Kidney (tissue), 14 donors: ENCODE data around the gene MST1R. TPM values are rescaled to one million over a fixed set of nuclear protein-coding genes. Genes with fewer than 3 reads are reported as not detected.
"Not testable (repeated sequence)": the region's sequence is repeated elsewhere in the genome, so short reads cannot be mapped to it uniquely, and the experiment has no call there.

ENCODE experiments used
- DNase-seq, 5 donors: peaks; one replicate each; pipeline ENCODE4 v3.0.0-alpha.2; 2013 to 2020
- FAIRE-seq: peaks from 2 replicates; lab custom pipeline; 2012; peaks lifted over from hg19 to GRCh38; lab: Jason Lieb, UNC
- H3K27ac ChIP-seq, 2 donors: one replicate each; pipeline ENCODE4 v1.7.0; 2013; ENCODE audit warnings: low read depth in 2 of 2, low read length in 2 of 2, inconsistent platforms in 1 of 2
- H3K27me3 ChIP-seq: one replicate; pipeline ENCODE4 v1.7.1; 2013; ENCODE audit warnings: low read length, inconsistent platforms; ENCODE audit not compliant: control insufficient read depth, insufficient read depth
- H3K36me3 ChIP-seq, 3 donors: one replicate each; pipeline versions ENCODE4 v1.7.0 to v1.7.1; 2013; ENCODE audit warnings: low read length in 3 of 3, control low read depth in 1 of 3, inconsistent platforms in 1 of 3; ENCODE audit not compliant: insufficient read depth in 3 of 3, control insufficient read depth in 2 of 3
- H3K4me1 ChIP-seq, 3 donors: one replicate each; pipeline versions ENCODE4 v1.7.0 to v1.7.1; 2013; ENCODE audit warnings: low read length in 3 of 3, inconsistent platforms in 1 of 3, low read depth in 1 of 3; ENCODE audit not compliant: control insufficient read depth in 2 of 3, insufficient read depth in 2 of 3
- H3K4me3 ChIP-seq, 3 donors: one replicate each; pipeline versions ENCODE4 v1.7.0 to v1.8.1; 2013; ENCODE audit warnings: low read length in 3 of 3, control low read depth in 1 of 3, inconsistent platforms in 1 of 3
- H3K9ac ChIP-seq, 3 donors: one replicate each; pipeline versions ENCODE4 v1.7.0 to v1.7.1; 2013; ENCODE audit warnings: low read length in 3 of 3, control low read depth in 1 of 3, inconsistent platforms in 1 of 3
- H3K9me3 ChIP-seq, 3 donors: one replicate each; pipeline versions ENCODE4 v1.7.0 to v1.7.1; 2013; ENCODE audit warnings: low read length in 3 of 3, control low read depth in 1 of 3, inconsistent platforms in 1 of 3; ENCODE audit not compliant: control insufficient read depth in 2 of 3, insufficient read depth in 1 of 3
- intact Hi-C: fragments of 100-400 bp; cut with DNase I; formaldehyde crosslinking; loops from one replicate; pipeline ENCODE4 v1.11.1; 2022
- polyA plus RNA-seq: library from polyadenylated mRNA; stranded (reverse); fragments of 350-450 nt; fragmentation: Illumina TruSeq; extraction: RNeasy Lipid Tissue Mini Kit (QIAGEN cat#74804); gene quantifications from one replicate; pipeline ENCODE4 v1.2.3, GENCODE V29; 2014; ENCODE audit warnings: low read depth, low replicate concordance; ENCODE audit not compliant: insufficient read depth
- total RNA-seq: library from RNA; stranded (reverse); fragmentation: NEBNext Ultra II Directional; extraction: Animal tissue kit (Norgen Biotek cat#: 25700); gene quantifications from one replicate; pipeline ENCODE4 v1.2.1, GENCODE V29; 2021
- TF ChIP-seq, protein P1 (sequence below): IDR thresholded peaks from 3 replicates; pipeline ENCODE4 v1.5.1; 2012; ENCODE audit warnings: mild to moderate bottlenecking, moderate library complexity, borderline replicate concordance; ENCODE audit not compliant: insufficient read depth; ENCODE audit errors: extremely low read depth
- donor health status: control.
- donor health status: control.
- donor health status: control.
- donor health status: control.
- donor health status: control.
- donor health status: DM: yes; HTN: yes; CAD: no.
- donor health status: Normal renal cell carcinoma (clear cell type).

Gene MST1R
- total and polyA plus RNA-seq, 2 donors from 2014 or later = 0.30 to 29.6 TPM

DNA sequence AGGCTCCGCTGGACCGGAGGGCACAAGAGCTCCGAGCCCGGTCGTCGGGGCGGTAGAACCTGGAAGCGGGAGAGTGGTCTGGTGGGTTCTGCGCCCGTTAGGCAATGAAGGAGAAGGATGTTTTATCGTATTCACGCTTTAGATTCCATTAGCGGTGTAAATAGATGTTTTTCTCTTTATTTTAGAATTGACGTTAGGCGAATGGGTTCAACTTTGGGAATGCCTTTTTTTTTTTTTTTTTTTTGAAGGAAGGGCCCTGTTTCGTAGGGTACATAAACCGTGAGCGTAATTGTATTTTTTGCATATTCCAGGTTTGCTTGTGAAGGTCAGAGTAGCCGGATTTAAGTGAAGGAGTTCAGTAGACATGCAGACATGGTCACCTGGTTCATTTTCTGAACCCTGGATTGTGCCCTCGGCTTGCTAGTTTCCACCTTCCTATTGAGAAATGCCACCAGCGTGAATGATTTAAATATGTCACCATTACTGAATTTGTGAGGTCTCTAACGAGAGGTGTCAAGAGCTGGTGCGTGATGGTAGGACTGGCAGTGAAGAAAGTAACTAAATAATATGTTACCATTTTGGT, 37.1 kb upstream of the MST1R start:
- peak overlapping the region; percentile 71 to 90 (median 89) for H3K4me3 ChIP-seq
- no peaks in the 10 kb centered on the region for H3K36me3 ChIP-seq
- TF ChIP-seq, protein P1, sequence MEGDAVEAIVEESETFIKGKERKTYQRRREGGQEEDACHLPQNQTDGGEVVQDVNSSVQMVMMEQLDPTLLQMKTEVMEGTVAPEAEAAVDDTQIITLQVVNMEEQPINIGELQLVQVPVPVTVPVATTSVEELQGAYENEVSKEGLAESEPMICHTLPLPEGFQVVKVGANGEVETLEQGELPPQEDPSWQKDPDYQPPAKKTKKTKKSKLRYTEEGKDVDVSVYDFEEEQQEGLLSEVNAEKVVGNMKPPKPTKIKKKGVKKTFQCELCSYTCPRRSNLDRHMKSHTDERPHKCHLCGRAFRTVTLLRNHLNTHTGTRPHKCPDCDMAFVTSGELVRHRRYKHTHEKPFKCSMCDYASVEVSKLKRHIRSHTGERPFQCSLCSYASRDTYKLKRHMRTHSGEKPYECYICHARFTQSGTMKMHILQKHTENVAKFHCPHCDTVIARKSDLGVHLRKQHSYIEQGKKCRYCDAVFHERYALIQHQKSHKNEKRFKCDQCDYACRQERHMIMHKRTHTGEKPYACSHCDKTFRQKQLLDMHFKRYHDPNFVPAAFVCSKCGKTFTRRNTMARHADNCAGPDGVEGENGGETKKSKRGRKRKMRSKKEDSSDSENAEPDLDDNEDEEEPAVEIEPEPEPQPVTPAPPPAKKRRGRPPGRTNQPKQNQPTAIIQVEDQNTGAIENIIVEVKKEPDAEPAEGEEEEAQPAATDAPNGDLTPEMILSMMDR = no peak
- DNase-seq (no peak), FAIRE-seq (no peak)
- H3K27me3 ChIP-seq = no peaks in the 10 kb centered on the region
- intact Hi-C loops = no loop called here
- peak overlapping the region; percentile 77 to 93 (median 89) for H3K9ac ChIP-seq
- peak overlapping the region; percentile 92 to 97 for H3K27ac ChIP-seq
- H3K4me1 ChIP-seq = peaks cover 0 to 13% (median 2%) of the 10 kb centered on the region in 3 donors
- H3K9me3 ChIP-seq = no peaks in the 10 kb centered on the region

DNA sequence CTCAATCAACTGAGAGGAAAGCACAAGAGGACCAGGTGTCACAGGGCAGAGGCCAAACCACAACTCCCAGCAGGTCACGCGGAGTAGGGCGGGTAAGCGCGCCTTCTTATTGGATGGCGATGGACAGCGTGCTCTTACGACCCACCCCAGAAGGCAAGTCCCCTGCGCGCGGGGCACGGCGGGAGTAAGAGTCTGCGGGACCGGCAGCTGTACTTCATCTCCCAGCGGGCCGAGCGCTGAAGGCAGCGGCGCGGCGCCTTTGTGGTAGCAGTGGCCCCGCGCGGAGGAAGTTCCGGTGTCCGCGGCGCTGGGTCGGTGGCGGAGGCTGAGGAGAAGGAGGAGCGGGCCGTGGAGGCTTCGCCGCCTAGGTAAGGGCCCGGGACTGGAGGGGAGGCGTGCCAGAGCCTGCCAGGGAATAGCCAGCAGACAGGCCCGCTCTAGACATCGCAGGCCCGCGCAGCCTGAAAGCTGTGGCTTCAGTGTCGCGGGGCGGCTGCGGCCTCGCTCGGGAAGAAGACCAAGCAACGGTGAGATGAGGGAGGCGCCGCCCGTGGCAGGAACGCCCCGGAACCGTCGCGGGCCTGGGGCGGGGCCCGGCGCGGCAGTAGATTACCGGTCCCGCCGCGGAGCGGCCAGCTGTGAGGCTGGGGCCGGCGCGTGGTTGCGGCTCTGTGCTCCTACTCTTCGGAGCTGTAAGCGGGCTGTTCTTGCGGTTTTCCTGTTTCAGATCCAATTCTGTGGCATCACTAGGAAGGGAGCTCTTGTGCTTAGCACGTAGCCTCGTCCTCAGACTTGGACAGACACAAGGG, 36.4 kb upstream of the MST1R start, which contains the start of gene RBM6:
Gene RBM6, plus strand, starts transcription at position 293 of the 809 bp plus-strand sequence. CDS start 22,492 bp downstream, outside the sequence.
- FAIRE-seq (no peak), DNase-seq (peak; percentile 97 to 99 (median 99))
- Histone ChIP-seq H3K9me3 (no peaks in the 10 kb centered on the region), H3K4me1 (peaks cover 0 to 13% (median 2%) of the 10 kb centered on the region in 3 donors), H3K9ac (peak within 1 kb of the TSS; percentile 77 to 93 (median 89)), H3K27me3 (no peaks in the 10 kb centered on the region), H3K36me3 (no peaks in the 10 kb centered on the region), H3K4me3 (peak within 1 kb of the TSS; percentile 71 to 90 (median 89)), H3K27ac (peak within 1 kb of the TSS; percentile 92 to 97)
- intact Hi-C loops = no loop called here
- TF ChIP-seq, protein P1 = no peak

DNA sequence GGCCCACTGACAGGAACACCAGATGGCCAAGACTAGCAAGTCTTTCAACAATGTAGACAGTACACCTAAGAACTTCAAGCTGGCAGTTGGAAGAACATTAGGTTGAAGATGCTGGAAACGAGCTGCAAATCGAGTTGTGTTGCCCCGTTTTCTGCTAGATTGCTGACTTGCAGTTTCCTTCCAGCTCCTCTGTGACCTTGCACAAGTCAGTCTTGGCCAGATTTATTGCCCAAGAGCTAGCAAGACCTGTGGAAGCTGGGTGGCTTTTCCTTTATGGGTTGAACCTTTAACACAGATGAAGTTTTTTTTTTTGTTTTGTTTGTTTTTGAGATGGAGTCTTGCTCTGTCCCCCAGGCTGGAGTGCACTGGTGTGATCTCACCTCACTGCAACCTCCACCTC, 33.4 kb upstream of the MST1R start:
- TF ChIP-seq, protein P1 = no peak
- DNase-seq (peak in 2 of 5 donors; percentile 8 to 17), FAIRE-seq (no peak)
- Histone ChIP-seq H3K4me1 (peaks cover 0 to 8% (median 2%) of the 10 kb centered on the region in 3 donors), H3K9ac (no peak overlapping the region), H3K27ac (no peak overlapping the region), H3K9me3 (no peaks in the 10 kb centered on the region), H3K4me3 (no peak overlapping the region), H3K36me3 (no peaks in the 10 kb centered on the region), H3K27me3 (no peaks in the 10 kb centered on the region)
- intact Hi-C loops = no loop called here

DNA sequence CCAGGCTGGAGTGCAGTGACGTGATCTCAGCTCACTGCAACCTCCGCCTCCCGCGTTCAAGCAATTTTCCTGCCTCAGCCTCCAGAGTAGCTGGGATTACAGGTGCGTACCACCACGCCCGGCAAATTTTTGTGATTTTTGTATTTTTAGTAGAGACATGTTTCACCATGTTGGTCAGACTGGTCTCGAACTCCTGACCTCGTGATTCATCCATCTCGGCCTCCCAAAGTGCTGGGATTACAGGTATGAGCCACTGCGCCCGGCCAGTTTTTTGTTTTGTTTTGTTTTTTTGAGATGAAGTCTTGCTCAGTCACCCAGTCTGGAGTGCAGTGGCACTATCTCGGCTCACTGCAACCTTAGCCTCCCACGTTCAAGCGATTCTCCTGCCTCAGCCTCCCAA, 28.6 kb upstream of the MST1R start:
- intact Hi-C loops, H3K27me3 ChIP-seq, H3K4me3 ChIP-seq, H3K27ac ChIP-seq, H3K9me3 ChIP-seq, DNase-seq, H3K9ac ChIP-seq, FAIRE-seq, H3K36me3 ChIP-seq: not testable (repeated sequence)
- H3K4me1 ChIP-seq = peaks cover 3 to 14% (median 8%) of the 10 kb centered on the region in 3 donors
